ENCODE measurements around the gene APBB3.
"Not testable (repeated sequence)": the region's sequence is repeated elsewhere in the genome, so short reads cannot be mapped to it uniquely, and the experiment has no call there.

Gene APBB3

GRCh38 chr5:140564196-140565023 is at the start of gene APBB3, which contains the start of gene SLC35A4:
APBB3 (minus strand) TSS chr5:140564598; CDS start chr5:140564245, 353 bp downstream.
SLC35A4 (plus strand) TSS chr5:140564828; CDS start chr5:140567170, 2,342 bp downstream.
- DNase-seq (ENCODE audit: low read depth, low spot score): peak; percentile 97

GRCh38 chr5:140611020-140611521 is 46.7 kb upstream of the APBB3 start:
- DNase-seq (ENCODE audit: low read depth, low spot score): no peak

GRCh38 chr5:140609126-140609525 is 44.7 kb upstream of the APBB3 start:
- no peak for DNase-seq (ENCODE audit: low read depth, low spot score)

- DNase-seq (ENCODE audit: low read depth, low spot score): no peak
Measured at GRCh38 chr5:140608722-140609121, 44.3 kb upstream of the APBB3 start.

GRCh38 chr5:140607031-140607430 is 42.6 kb upstream of the APBB3 start:
- no peak for DNase-seq (ENCODE audit: low read depth, low spot score)

GRCh38 chr5:140605879-140606278 is 41.5 kb upstream of the APBB3 start:
- DNase-seq (ENCODE audit: low read depth, low spot score): no peak

- DNase-seq (ENCODE audit: low read depth, low spot score): no peak
Measured at GRCh38 chr5:140603734-140604133, 39.3 kb upstream of the APBB3 start.

- not testable (repeated sequence) for DNase-seq (ENCODE audit: low read depth, low spot score)
Measured at GRCh38 chr5:140603446-140603698, 39.0 kb upstream of the APBB3 start.

- no peak for DNase-seq (ENCODE audit: low read depth, low spot score)
Measured at GRCh38 chr5:140602147-140602546, 37.7 kb upstream of the APBB3 start.

- DNase-seq (ENCODE audit: low read depth, low spot score): no peak
Measured at GRCh38 chr5:140600096-140600495, 35.7 kb upstream of the APBB3 start.

- DNase-seq (ENCODE audit: low read depth, low spot score): no peak
Measured at GRCh38 chr5:140598836-140599235, 34.4 kb upstream of the APBB3 start.

- DNase-seq (ENCODE audit: low read depth, low spot score): no peak
Measured at GRCh38 chr5:140596321-140596741, 31.9 kb upstream of the APBB3 start.

- no peak for DNase-seq (ENCODE audit: low read depth, low spot score)
Measured at GRCh38 chr5:140595538-140596300, 31.3 kb upstream of the APBB3 start.

- no peak for DNase-seq (ENCODE audit: low read depth, low spot score)
Measured at GRCh38 chr5:140594169-140594568, 29.8 kb upstream of the APBB3 start.

GRCh38 chr5:140593070-140593469 is 28.7 kb upstream of the APBB3 start:
- DNase-seq (ENCODE audit: low read depth, low spot score): not testable (repeated sequence)

- no peak for DNase-seq (ENCODE audit: low read depth, low spot score)
Measured at GRCh38 chr5:140591747-140592372, 27.5 kb upstream of the APBB3 start.

- no peak for DNase-seq (ENCODE audit: low read depth, low spot score)
Measured at GRCh38 chr5:140590861-140591260, 26.5 kb upstream of the APBB3 start.

- no peak for DNase-seq (ENCODE audit: low read depth, low spot score)
Measured at GRCh38 chr5:140588311-140589070, 24.1 kb upstream of the APBB3 start.

GRCh38 chr5:140587495-140587894 is 23.1 kb upstream of the APBB3 start:
- no peak for DNase-seq (ENCODE audit: low read depth, low spot score)

GRCh38 chr5:140579188-140579747 is 14.9 kb upstream of the APBB3 start:
- DNase-seq (ENCODE audit: low read depth, low spot score): not testable (repeated sequence)

- DNase-seq (ENCODE audit: low read depth, low spot score): no peak
Measured at GRCh38 chr5:140576776-140577201, 12.4 kb upstream of the APBB3 start.
